Calu3 (cell line): Measurements from ENCODE around the gene AGMAT. TPM values are rescaled to one million over a fixed set of nuclear protein-coding genes. Genes with fewer than 3 reads are reported as not detected.

Experiments
- BruUV-seq: library from RNA; stranded (reverse); fragments of 400-500 nt; replicated peaks from 2 replicates; lab custom pipeline; 2021; lab: Mats Ljungman, UMichigan
- CTCF ChIA-PET: fragments of 300-600 bp; sonication (Branson Sonifier 250); formaldehyde crosslinking; loops from one replicate; lab custom pipeline; 2022; ENCODE audit warnings: antibody characterized with exemption; lab: Charles Lee
- DNase-seq: peaks from one replicate; pipeline ENCODE4 v3.0.0; 2022
- H3K27ac Mint-ChIP-seq: one replicate; pipeline ENCODE4 v1.8.0; 2022; ENCODE audit warnings: mixed read lengths; ENCODE audit not compliant: unreplicated experiment
- H3K27me3 Mint-ChIP-seq: one replicate; pipeline ENCODE4 v1.8.0; 2022; ENCODE audit warnings: mixed read lengths; ENCODE audit not compliant: unreplicated experiment
- H3K36me3 Mint-ChIP-seq: one replicate; pipeline ENCODE4 v1.8.0; 2022; ENCODE audit warnings: mild to moderate bottlenecking, moderate library complexity, mixed read lengths; ENCODE audit not compliant: insufficient read depth, unreplicated experiment
- H3K4me1 Mint-ChIP-seq: one replicate; pipeline ENCODE4 v1.8.0; 2022; ENCODE audit warnings: mild to moderate bottlenecking, low read depth, mixed read lengths; ENCODE audit not compliant: unreplicated experiment
- H3K4me3 Mint-ChIP-seq: one replicate; pipeline ENCODE4 v1.8.0; 2022; ENCODE audit warnings: mild to moderate bottlenecking, low read depth, moderate library complexity, mixed read lengths; ENCODE audit not compliant: unreplicated experiment
- H3K9me3 Mint-ChIP-seq: one replicate; pipeline ENCODE4 v1.8.0; 2022; ENCODE audit warnings: low read depth, mixed read lengths; ENCODE audit not compliant: unreplicated experiment
- CTCF ChIP-seq: fragments of 200-600 bp; IDR thresholded peaks from one replicate; pipeline ENCODE4 v1.8.0; 2022; ENCODE audit warnings: antibody characterized with exemption; ENCODE audit not compliant: unreplicated experiment
- intact Hi-C: fragments of 100-400 bp; cut with micrococcal nuclease; formaldehyde crosslinking; loops from one replicate; pipeline ENCODE4 v1.10.0; 2022; ENCODE audit not compliant: unreplicated experiment
- total RNA-seq: library from RNA; stranded (reverse); gene quantifications from 2 replicates; pipeline ENCODE4 v1.2.3, GENCODE V29; 2022

AGMAT gene
- total RNA-seq, 1 experiment from 2014 or later: 2.5 TPM

- no peaks in the 10 kb centered on the region for H3K9me3 Mint-ChIP-seq
- no peak overlapping the region for H3K27ac Mint-ChIP-seq
- no peak for TF ChIP-seq CTCF
- BruUV-seq: no TSS peak
- no peaks in the 10 kb centered on the region for H3K27me3 Mint-ChIP-seq
- peaks cover 14% of the 10 kb centered on the region for H3K36me3 Mint-ChIP-seq
- DNase-seq: no peak
- intact Hi-C loops: no loop called here
- CTCF ChIA-PET: no interaction called here
- H3K4me1 Mint-ChIP-seq: no peaks in the 10 kb centered on the region
- H3K4me3 Mint-ChIP-seq: no peak overlapping the region
Measured at GRCh38 chr1:15543589-15544568, 41.0 kb downstream of the AGMAT start.

- TF ChIP-seq CTCF: no peak
- DNase-seq: no peak
- Mint-ChIP-seq H3K36me3 (peaks cover 18% of the 10 kb centered on the region), H3K27me3 (no peaks in the 10 kb centered on the region), H3K27ac (no peak overlapping the region), H3K4me1 (no peaks in the 10 kb centered on the region), H3K9me3 (no peaks in the 10 kb centered on the region), H3K4me3 (no peak overlapping the region)
- CTCF ChIA-PET: no interaction called here
- intact Hi-C loops: no loop called here
- BruUV-seq: no TSS peak
Measured at GRCh38 chr1:15543251-15543588, 41.6 kb downstream of the AGMAT start.

GRCh38 chr1:15542388-15543250, 42.2 kb downstream of the AGMAT start:
- DNase-seq: no peak
- BruUV-seq: no TSS peak
- H3K36me3 Mint-ChIP-seq: peaks cover 12% of the 10 kb centered on the region
- H3K27ac Mint-ChIP-seq: no peak overlapping the region
- no peaks in the 10 kb centered on the region for H3K27me3 Mint-ChIP-seq
- H3K4me1 Mint-ChIP-seq: no peaks in the 10 kb centered on the region
- intact Hi-C loops: no loop called here
- TF ChIP-seq CTCF: no peak
- CTCF ChIA-PET: no interaction called here
- H3K9me3 Mint-ChIP-seq: no peaks in the 10 kb centered on the region
- no peak overlapping the region for H3K4me3 Mint-ChIP-seq

- H3K36me3 Mint-ChIP-seq: peaks cover 14% of the 10 kb centered on the region
- intact Hi-C loops: no loop called here
- H3K4me3 Mint-ChIP-seq: no peak overlapping the region
- no peak overlapping the region for H3K27ac Mint-ChIP-seq
- no peak for DNase-seq
- no peaks in the 10 kb centered on the region for H3K9me3 Mint-ChIP-seq
- CTCF ChIA-PET: no interaction called here
- TF ChIP-seq CTCF: no peak
- BruUV-seq: no TSS peak
- no peaks in the 10 kb centered on the region for H3K4me1 Mint-ChIP-seq
- H3K27me3 Mint-ChIP-seq: no peaks in the 10 kb centered on the region
Measured at GRCh38 chr1:15541231-15541792, 43.5 kb downstream of the AGMAT start.
